HFF-Myc (cell line): ENCODE measurements around the gene KRAS.

Experiments used
- DNase-seq: peaks from one replicate; pipeline ENCODE4 v3.0.0-alpha.2; 2011; ENCODE audit warnings: low read depth; ENCODE audit errors: extremely low read depth
- H3K4me3 ChIP-seq: replicated peaks from 2 replicates; pipeline ENCODE4 v1.5.1; 2011; ENCODE audit warnings: low read depth, mild to moderate bottlenecking, control low read depth, low read length
- TF ChIP-seq, protein P1 (sequence below): IDR thresholded peaks from 2 replicates; pipeline ENCODE4 v1.5.1; 2012; ENCODE audit warnings: mild to moderate bottlenecking, low read depth, low read length, control low read depth; ENCODE audit errors: missing control alignments

Gene KRAS

GRCh38 chr12:25256005-25256404 is 5.3 kb upstream of the KRAS start:
- DNase-seq, result no peak
- H3K4me3 ChIP-seq, result no peak overlapping the region
- TF ChIP-seq, protein P1, sequence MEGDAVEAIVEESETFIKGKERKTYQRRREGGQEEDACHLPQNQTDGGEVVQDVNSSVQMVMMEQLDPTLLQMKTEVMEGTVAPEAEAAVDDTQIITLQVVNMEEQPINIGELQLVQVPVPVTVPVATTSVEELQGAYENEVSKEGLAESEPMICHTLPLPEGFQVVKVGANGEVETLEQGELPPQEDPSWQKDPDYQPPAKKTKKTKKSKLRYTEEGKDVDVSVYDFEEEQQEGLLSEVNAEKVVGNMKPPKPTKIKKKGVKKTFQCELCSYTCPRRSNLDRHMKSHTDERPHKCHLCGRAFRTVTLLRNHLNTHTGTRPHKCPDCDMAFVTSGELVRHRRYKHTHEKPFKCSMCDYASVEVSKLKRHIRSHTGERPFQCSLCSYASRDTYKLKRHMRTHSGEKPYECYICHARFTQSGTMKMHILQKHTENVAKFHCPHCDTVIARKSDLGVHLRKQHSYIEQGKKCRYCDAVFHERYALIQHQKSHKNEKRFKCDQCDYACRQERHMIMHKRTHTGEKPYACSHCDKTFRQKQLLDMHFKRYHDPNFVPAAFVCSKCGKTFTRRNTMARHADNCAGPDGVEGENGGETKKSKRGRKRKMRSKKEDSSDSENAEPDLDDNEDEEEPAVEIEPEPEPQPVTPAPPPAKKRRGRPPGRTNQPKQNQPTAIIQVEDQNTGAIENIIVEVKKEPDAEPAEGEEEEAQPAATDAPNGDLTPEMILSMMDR, result no peak

GRCh38 chr12:25254271-25254880 is 3.6 kb upstream of the KRAS start:
- no peak for DNase-seq
- H3K4me3 ChIP-seq, result no peak overlapping the region

GRCh38 chr12:25253371-25254068 is 2.8 kb upstream of the KRAS start:
- DNase-seq, result no peak
- TF ChIP-seq, protein P1, result no peak
- no peak overlapping the region for H3K4me3 ChIP-seq

More at GRCh38 chr12:25254271-25254880, 3.6 kb upstream of the KRAS start:
- TF ChIP-seq, protein P1, result no peak

GRCh38 chr12:25252946-25253345 is 2.2 kb upstream of the KRAS start:
- TF ChIP-seq, protein P1, result no peak
- H3K4me3 ChIP-seq, result no peak overlapping the region
- no peak for DNase-seq

DNA sequence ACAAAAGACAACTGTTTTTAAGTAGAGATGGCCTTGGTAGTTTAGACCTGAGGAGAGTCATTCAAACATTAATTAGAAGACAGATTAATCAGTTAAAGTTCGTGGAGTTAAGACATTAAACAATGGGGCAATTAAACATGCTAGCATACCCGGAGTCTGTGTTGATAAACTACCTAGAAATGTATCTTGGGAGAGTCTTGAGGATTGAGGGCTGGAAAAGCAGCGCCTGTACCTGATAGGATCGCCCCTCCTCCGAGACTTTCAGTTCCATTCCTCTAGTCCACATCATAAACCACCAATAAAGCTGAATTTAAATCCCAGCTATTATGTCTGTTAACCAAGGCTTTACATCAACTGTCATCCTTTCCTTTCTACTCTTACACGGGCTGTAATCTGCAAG is 1.0 kb upstream of the KRAS start:
- no peak for DNase-seq
- H3K4me3 ChIP-seq, result peak overlapping the region; percentile 81
- TF ChIP-seq, protein P1, result no peak

- DNase-seq, result no peak
- peak overlapping the region; percentile 81 for H3K4me3 ChIP-seq
- TF ChIP-seq, protein P1, result no peak
Measured at GRCh38 chr12:25249931-25250738, 594 bp downstream of the KRAS start.
